GM21423 (cell line): Measurements from ENCODE around the gene ABHD1.

Experiments used
- ATAC-seq: cut with Tn5 transposase; IDR thresholded peaks from one replicate; pipeline ENCODE4 v1.9.1; 2021; ENCODE audit warnings: mild to moderate bottlenecking, moderate library complexity; ENCODE audit not compliant: unreplicated experiment

Gene ABHD1

DNA sequence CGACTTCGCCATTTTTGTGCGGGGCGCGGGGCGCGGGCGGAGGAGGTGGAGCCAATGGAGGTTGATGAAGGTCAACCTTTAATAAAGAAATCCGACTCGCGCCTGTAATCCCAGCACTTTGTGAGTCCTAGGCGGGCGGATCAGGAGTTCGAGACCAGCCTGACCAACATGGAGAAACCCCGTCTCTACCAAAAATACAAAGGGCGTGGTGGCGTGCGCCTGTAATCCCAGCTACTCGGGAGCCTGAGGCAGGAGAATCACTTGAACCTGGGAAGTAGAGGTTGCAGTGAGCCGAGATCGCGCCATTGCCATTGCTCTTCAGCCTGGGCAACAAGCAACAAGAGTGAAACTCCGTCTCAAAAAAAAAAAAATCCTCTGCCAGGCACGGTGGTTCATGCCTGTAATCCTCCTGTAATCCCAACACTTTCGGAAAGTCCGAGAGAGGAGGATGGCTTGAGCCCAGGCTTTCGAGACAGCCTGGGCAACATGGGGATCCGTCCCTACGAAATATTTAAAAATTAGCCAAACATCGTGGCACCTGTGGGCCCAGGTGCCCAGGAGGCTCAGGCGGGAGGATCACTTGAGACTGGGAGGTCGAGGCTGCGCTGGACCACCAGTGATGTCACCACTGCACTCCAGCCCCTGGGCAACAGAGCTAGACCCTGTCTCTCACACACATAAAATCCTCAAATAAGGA lies 11.3 kb downstream of the ABHD1 start:
- no peak for ATAC-seq

DNA sequence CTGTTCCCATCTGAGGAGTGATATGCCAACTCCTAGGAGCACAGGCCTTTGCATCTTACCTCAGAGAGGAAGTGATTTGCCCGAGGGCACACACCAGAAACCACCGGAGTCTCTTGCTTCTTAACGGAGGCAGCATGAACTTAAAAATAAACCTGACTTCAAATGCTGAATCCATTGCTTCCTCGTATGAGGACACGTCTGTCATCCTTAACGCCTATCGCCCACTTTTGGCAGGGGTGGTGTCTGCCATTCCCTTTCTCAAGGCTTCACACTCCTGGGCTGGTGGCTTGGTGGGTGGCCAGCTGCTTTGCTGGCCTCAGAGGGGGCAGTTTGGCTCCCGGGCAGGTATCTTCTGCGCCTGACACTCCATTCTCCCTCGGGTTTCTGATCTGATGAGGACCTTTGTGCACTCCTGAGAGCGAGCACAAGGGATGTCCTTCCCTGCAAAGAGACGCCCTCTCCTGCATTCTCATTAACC lies 11.9 kb downstream of the ABHD1 start:
- ATAC-seq: no peak

DNA sequence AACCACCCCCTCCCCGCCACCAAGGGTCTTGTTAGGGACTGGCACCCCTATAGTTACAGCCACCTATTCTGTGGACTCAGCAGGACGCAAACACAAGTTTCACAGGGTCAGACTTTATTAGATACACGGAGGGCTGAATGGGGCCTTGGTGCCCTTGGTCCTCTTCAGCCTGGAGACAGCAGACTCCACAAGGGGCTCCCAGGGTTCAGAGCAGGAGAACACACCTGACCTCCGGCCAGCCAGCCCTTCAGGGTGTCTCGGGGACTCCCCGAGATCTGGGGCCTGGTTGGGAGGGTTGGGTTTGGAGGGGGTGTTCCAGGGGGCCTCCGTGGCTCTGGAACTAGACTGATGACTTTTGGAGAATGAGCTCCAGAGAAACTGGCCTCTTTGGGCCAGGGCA lies 13.1 kb downstream of the ABHD1 start:
- ATAC-seq: no peak

- ATAC-seq: no peak
These were observed 13.8 kb downstream of the ABHD1 start for GRCh38 chr2:27137322-27137935.

GRCh38 chr2:27138111-27138510 lies 14.5 kb downstream of the ABHD1 start:
- ATAC-seq: no peak

GRCh38 chr2:27139310-27139709 lies 15.7 kb downstream of the ABHD1 start, which contains the start of gene PRR30:
Gene PRR30, minus strand, starts transcription at chr2:27139410. Its CDS starts 1,081 bp downstream, at chr2:27138329.
- no peak for ATAC-seq

DNA sequence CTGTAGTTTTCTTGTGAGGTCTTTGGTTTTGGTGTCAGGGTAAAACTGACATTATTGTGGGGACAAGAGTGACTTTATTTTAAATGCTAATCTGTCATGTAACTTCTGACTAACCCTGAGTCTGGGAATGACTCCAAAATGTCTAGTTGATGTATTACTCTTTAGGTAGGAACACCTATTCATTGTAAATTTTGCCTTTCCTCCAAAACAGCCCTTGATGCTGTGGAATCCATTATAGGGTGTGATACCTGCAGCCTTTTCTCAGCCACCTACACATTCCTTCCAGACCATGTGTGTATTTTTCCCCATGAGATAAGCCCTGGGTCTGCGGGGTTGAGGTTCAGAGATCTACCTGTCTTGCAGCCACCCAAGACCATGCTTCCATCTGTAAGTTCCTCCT lies 19.7 kb downstream of the ABHD1 start:
- no peak for ATAC-seq

GRCh38 chr2:27145682-27146081 lies 22.1 kb downstream of the ABHD1 start:
- no peak for ATAC-seq

DNA sequence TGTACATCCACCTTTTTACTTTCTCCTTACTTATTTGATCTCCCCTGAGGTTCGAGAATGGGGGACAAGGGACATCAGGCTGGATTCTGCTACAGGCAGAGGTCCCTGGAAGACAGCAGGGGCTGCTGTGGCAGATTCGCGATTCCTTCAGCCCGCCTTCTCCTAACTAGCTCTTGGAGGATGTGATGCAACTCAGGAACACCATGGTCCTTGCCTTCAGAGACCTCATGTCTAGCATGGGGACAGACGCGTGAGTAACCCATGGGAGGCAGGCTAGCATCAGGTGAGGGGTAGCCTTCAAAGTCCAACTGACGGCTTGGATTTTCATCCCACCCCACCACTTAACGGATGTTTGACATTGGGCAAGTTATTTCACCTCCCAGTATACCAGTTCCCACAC lies 24.3 kb downstream of the ABHD1 start:
- no peak for ATAC-seq

GRCh38 chr2:27148801-27149439 lies 25.3 kb downstream of the ABHD1 start, which contains the start of gene TCF23:
Gene TCF23, plus strand, starts transcription at chr2:27149004. Its CDS starts 130 bp downstream, at chr2:27149134.
- no peak for ATAC-seq

DNA sequence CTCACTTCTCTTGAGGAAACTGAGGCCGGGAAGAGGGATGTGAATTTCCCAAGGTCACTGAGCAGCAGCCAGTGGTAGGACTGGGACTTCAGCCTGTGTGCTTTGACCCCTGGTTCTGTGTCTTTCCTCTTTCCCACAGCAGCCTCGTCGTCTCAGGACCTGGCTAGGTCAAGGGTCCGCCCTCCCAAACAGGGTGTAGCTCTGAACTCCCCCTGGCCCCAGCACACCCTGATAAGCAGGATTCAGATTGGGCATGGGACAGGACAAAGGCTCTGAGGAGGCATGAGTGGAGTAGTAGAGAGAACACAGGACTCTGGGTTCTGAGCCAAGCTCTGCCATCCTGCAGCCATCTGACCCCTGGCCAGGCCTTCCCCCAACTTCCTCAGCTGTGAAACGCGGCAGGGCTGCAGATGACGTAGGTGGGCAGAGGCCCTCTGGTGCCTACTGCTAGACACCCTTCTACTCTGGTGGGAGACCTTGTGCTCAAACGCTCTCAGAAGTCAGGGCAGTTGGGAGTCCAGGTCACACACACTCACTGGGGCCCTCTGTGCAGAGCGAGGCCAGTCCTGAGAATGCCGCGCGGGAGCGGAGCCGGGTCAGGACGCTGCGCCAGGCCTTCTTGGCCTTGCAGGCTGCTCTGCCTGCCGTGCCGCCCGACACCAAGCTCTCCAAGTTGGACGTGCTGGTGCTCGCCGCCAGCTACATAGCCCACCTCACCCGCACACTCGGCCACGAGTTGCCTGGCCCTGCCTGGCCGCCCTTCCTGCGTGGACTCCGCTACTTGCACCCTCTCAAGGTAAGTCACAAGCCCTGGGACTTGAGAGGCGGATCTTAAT lies 26.2 kb downstream of the ABHD1 start:
- ATAC-seq: no peak

DNA sequence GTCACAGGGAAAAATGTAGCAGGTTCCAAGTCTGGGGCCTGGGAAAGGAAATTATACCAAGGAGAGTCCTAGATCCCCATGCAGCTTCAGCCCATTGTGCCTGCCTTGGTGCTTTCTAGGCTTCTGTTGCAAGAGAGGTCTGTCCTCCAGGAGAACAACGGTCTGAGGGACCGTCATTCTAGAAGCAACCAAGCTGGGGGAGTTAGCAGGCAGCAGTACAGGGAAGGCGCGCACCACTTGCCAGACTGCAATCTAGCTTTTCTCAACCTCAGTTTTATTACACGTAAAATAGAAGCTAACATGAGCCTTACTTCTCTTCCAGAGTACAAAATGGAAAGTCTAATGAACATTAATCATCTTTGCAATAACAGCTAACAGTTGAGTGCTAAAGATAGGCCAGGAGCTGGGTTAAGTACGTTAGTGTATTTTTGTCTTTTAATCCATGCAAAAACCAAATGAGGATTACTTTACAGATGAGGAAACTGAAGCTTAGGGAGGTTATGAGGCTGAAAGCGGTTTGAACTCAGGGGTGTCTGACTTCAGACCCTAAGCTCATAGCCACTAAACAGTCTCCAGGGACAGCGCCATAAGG lies 27.1 kb downstream of the ABHD1 start:
- no peak for ATAC-seq

- ATAC-seq: no peak
These were observed 28.6 kb downstream of the ABHD1 start for GRCh38 chr2:27152102-27152795.

GRCh38 chr2:27152796-27153464 lies 29.3 kb downstream of the ABHD1 start:
- ATAC-seq: no peak

DNA sequence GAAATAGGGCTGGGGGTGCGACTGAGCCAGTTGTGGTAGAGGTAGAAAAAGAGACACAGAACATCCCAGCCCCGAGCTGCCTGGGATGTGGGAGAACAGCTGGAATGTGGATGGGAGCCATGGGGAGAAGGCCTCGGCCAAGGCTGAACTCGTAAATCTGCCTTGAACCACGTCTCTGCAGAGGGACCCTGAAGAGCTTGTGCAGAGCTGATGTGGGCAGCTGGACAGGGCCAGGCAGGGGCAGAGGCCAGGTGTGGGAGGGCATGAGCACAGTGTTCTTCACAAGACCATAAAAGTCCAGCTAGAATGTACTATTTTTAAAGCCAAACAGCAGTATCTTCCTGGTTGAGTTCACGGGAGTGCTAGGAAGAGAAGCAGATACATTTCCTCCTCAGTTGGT lies 30.9 kb downstream of the ABHD1 start:
- no peak for ATAC-seq

DNA sequence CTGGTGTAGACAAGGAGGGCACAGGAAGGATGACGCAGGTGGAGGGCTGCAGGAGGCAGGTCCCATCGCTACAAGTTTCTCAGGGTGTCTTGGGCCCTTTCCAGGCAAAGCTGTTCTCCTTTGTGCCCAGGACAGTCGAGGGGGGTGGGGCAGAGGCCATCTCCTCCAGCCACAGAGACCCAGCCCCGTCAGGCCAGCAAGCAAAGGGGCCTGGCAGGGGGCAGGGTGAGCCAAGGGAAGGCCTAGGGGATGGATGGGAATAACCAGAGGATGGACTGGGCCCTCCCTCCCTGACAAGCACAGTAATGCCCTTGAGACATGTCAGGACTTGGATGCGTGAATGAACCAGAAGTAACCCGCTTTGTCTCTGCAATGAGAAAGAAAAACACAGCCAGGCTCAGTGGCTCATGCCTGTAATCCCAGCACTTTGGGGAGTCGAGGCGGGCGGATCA lies 31.5 kb downstream of the ABHD1 start:
- ATAC-seq: no peak

DNA sequence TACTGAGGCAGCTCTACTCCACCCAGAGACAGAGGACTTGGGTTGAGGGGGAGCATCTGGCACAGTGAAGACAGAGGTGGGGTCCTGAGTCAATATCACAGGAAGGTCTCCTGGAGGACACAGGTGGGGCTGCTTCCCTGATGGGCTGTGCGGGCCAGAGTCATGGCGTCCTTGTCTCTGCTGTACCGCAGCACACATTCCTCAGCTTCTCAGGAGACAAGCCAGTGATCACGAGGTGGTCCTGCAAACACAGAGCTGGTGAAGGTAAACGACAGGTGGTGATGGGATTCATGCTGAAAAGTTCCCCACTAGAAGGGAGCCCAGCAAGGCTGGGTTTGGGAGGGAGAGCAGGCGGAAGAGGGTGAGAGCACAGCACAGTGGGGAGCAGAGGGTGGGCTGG lies 34.9 kb downstream of the ABHD1 start:
- no peak for ATAC-seq

GRCh38 chr2:27159271-27159670 lies 35.7 kb downstream of the ABHD1 start:
- no peak for ATAC-seq

DNA sequence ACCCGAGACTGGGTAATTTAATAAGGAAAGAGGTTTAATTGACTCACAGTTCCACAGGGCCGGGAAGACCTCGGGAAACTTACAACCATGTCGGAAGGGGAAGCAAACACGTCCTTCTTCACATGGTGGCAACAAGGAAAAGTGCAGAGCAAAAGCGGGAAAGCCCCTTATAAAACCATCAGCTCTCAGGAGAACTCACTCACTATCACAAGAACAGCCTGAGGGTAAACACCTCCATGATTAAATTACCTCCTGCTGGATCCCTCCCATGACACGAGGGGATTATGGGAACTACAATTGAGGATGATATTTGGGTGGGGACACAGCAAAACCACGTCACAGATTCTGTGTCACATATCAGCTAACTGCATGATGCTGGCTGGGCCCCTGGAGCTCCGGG lies 36.6 kb downstream of the ABHD1 start:
- ATAC-seq: no peak
